PC-9 (cell line): ENCODE measurements around the gene ALDH18A1. TPM values are rescaled to one million over a fixed set of nuclear protein-coding genes. Genes with fewer than 3 reads are reported as not detected.

Experiments used
- BruUV-seq: library from RNA; stranded (reverse); fragments of 400-500 nt; replicated peaks from 2 replicates; lab custom pipeline; 2021; lab: Mats Ljungman, UMichigan
- CTCF ChIA-PET: fragments of 300-600 bp; sonication (Branson Sonifier 250); formaldehyde crosslinking; loops from one replicate; lab custom pipeline; 2022; ENCODE audit warnings: antibody characterized with exemption; lab: Charles Lee
- POLR2A ChIA-PET: fragments of 300-600 bp; sonication (Branson Sonifier 250); formaldehyde crosslinking; loops from one replicate; lab custom pipeline; 2022; ENCODE audit warnings: antibody characterized with exemption; ENCODE audit not compliant: unreplicated experiment; lab: Charles Lee
- DNase-seq, 2 experiments: peaks; one replicate each; pipeline versions ENCODE4 v3.0.0 to v3.0.0-alpha.2; 2015 to 2022; ENCODE audit warnings: mixed read lengths in 1 of 2
- H2AFZ ChIP-seq: fragments of 200-600 bp; sonication (generic); 2 replicates; pipeline ENCODE4 v1.8.1; 2017; ENCODE audit warnings: antibody characterized with exemption
- H3F3A ChIP-seq: fragments of 200-600 bp; sonication (generic); 2 replicates; pipeline ENCODE4 v1.8.1; 2017; ENCODE audit warnings: antibody characterized with exemption, mild to moderate bottlenecking, low read depth; ENCODE audit not compliant: insufficient read depth
- H3K27ac ChIP-seq: fragments of 200-600 bp; sonication (generic); 2 replicates; pipeline ENCODE4 v1.6.1; 2016; ENCODE audit warnings: mixed run types
- H3K27me3 ChIP-seq: fragments of 200-600 bp; sonication (generic); 2 replicates; pipeline ENCODE4 v1.6.1; 2016; ENCODE audit warnings: low read depth, mixed run types; ENCODE audit not compliant: insufficient read depth
- H3K36me3 ChIP-seq: fragments of 200-600 bp; sonication (generic); 2 replicates; pipeline ENCODE4 v1.6.1; 2016; ENCODE audit warnings: low read depth, mixed run types
- H3K4me1 ChIP-seq: fragments of 200-600 bp; sonication (generic); replicated peaks from 2 replicates; pipeline ENCODE4 v1.6.1; 2016; ENCODE audit warnings: mixed run types; ENCODE audit not compliant: insufficient read depth
- H3K4me2 ChIP-seq: fragments of 200-600 bp; sonication (generic); 2 replicates; pipeline ENCODE4 v1.6.1; 2017; ENCODE audit warnings: mixed run types
- H3K4me3 ChIP-seq: fragments of 200-600 bp; sonication (generic); 2 replicates; pipeline ENCODE4 v1.6.1; 2016; ENCODE audit warnings: mixed run types
- H3K79me2 ChIP-seq: fragments of 200-600 bp; sonication (generic); 2 replicates; pipeline ENCODE4 v1.6.1; 2017; ENCODE audit warnings: low read depth, mixed run types
- H3K9me2 ChIP-seq: fragments of 200-600 bp; sonication (generic); 2 replicates; pipeline ENCODE4 v1.8.1; 2017; ENCODE audit warnings: mild to moderate bottlenecking; ENCODE audit not compliant: insufficient read depth
- H3K9me3 ChIP-seq: fragments of 200-600 bp; sonication (generic); 2 replicates; pipeline ENCODE4 v1.8.1; 2016; ENCODE audit warnings: low read depth; ENCODE audit not compliant: insufficient read depth
- H4K20me1 ChIP-seq: fragments of 200-600 bp; sonication (generic); 2 replicates; pipeline ENCODE4 v1.8.1; 2017; ENCODE audit not compliant: insufficient read depth
- EZH2 ChIP-seq: fragments of 200-600 bp; sonication (generic); IDR thresholded peaks from 2 replicates; pipeline ENCODE4 v1.8.0; 2017; ENCODE audit warnings: antibody characterized with exemption, low read depth
- intact Hi-C: fragments of 100-400 bp; cut with micrococcal nuclease; formaldehyde crosslinking; loops from one replicate; pipeline ENCODE4 v1.10.0; 2022; ENCODE audit not compliant: unreplicated experiment
- total RNA-seq: library from RNA; stranded (reverse); gene quantifications from 2 replicates; pipeline ENCODE4 v1.2.3, GENCODE V29; 2021
- TF ChIP-seq, protein P1 (sequence below): fragments of 200-600 bp; sonication (generic); conservative IDR thresholded peaks from 2 replicates; pipeline ENCODE4 v1.6.1; 2017; ENCODE audit warnings: mixed run types, antibody characterized with exemption, mild to moderate bottlenecking, moderate library complexity

Gene ALDH18A1
- total RNA-seq, 1 experiment from 2014 or later, result 35.3 TPM

DNA sequence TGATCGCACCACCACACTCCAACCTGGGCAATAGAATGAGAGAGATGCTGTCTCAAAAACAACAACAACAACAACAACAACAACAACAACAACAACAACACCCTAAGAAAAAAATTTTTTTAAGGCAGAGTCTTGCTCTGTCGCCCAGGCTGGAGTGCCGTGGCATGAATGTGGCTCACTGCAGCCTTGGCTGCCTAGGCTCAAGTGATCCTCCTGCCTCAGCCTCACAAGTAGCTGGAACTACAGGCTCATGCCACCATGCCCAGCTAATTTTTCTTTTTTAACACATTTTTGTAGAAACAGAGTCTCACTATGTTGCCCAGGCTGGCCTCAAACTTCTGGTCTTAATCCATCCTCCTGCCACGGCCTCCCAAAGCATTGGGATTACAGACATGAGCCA, 18.6 kb downstream of the ALDH18A1 start:
- intact Hi-C loops, result no loop called here
- H3K9me2 ChIP-seq, result no peaks in the 10 kb centered on the region
- no peak overlapping the region for H3K4me3 ChIP-seq
- H3K4me2 ChIP-seq, result no peak overlapping the region
- H4K20me1 ChIP-seq, result no peaks in the 10 kb centered on the region
- H2AFZ ChIP-seq, result no peak overlapping the region
- POLR2A ChIA-PET, result no interaction called here
- no peaks in the 10 kb centered on the region for H3F3A ChIP-seq
- H3K79me2 ChIP-seq, result no peaks in the 10 kb centered on the region
- DNase-seq, result no peak
- TF ChIP-seq, protein P1, sequence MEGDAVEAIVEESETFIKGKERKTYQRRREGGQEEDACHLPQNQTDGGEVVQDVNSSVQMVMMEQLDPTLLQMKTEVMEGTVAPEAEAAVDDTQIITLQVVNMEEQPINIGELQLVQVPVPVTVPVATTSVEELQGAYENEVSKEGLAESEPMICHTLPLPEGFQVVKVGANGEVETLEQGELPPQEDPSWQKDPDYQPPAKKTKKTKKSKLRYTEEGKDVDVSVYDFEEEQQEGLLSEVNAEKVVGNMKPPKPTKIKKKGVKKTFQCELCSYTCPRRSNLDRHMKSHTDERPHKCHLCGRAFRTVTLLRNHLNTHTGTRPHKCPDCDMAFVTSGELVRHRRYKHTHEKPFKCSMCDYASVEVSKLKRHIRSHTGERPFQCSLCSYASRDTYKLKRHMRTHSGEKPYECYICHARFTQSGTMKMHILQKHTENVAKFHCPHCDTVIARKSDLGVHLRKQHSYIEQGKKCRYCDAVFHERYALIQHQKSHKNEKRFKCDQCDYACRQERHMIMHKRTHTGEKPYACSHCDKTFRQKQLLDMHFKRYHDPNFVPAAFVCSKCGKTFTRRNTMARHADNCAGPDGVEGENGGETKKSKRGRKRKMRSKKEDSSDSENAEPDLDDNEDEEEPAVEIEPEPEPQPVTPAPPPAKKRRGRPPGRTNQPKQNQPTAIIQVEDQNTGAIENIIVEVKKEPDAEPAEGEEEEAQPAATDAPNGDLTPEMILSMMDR, result no peak
- no peak for TF ChIP-seq EZH2
- CTCF ChIA-PET, result interaction anchor here (0.6 kb wide), 1 partner anchor 26 kb away, joined by 3 read pairs; no protein-coding TSS in a partner anchor
- H3K27ac ChIP-seq, result no peak overlapping the region
- no peaks in the 10 kb centered on the region for H3K9me3 ChIP-seq
- BruUV-seq, result no TSS peak
- H3K27me3 ChIP-seq, result no peaks in the 10 kb centered on the region
- no peaks in the 10 kb centered on the region for H3K4me1 ChIP-seq
- H3K36me3 ChIP-seq, result no peaks in the 10 kb centered on the region

DNA sequence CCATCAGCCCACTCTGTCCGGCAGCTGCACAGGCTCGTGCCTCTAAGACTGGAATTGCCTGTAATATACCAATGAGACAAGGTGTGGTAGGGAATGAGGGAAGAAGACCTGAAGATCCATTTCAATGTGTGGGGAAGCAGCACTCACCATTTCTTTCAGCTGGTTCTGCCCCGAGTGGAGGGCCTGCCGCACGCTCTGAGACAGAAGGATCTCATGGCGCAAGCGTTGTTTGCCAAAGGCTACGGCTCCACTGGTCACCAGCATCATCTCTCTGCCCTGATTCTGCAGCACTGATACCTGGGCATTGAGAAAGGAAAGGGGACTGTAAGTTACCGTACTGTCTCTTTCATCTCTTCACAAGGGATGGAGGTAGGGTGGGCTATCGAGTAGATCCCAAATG, 19.4 kb downstream of the ALDH18A1 start:
- Histone ChIP-seq H3K9me2 (no peaks in the 10 kb centered on the region), H3K9me3 (no peaks in the 10 kb centered on the region), H2AFZ (no peak overlapping the region), H3F3A (no peaks in the 10 kb centered on the region), H3K36me3 (no peaks in the 10 kb centered on the region), H4K20me1 (no peaks in the 10 kb centered on the region), H3K4me3 (no peak overlapping the region), H3K79me2 (no peaks in the 10 kb centered on the region), H3K27me3 (no peaks in the 10 kb centered on the region), H3K4me2 (no peak overlapping the region), H3K4me1 (no peaks in the 10 kb centered on the region), H3K27ac (no peak overlapping the region)
- ChIA-PET POLR2A (no interaction called here), CTCF (no interaction called here)
- no peak for TF ChIP-seq EZH2
- TF ChIP-seq, protein P1, result no peak
- DNase-seq, result no peak
- intact Hi-C loops, result no loop called here
- BruUV-seq, result no TSS peak

DNA sequence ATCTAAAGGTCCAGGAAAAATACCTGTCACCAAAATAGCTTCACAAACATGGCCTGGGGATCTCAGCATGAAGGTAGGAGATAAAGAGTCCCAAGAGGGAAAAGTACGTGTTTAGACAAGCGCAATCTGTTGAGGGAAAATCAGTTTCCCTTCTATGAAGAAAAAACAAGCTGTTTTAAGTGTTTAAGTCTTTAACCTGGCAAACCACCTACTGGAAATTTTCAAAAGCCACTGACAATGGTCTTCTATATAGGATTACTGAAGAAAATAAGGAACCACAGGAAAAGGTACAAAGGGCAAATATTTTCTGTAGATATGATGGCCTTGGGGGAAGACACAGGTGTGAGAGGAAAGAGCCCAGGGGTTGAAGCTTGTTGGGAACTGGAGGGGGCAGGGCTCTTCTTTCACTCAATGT, 21.2 kb downstream of the ALDH18A1 start:
- Histone ChIP-seq H3K9me3 (no peaks in the 10 kb centered on the region), H2AFZ (no peak overlapping the region), H3K4me3 (no peak overlapping the region), H3K27me3 (no peaks in the 10 kb centered on the region), H3F3A (no peaks in the 10 kb centered on the region), H3K4me2 (no peak overlapping the region), H3K27ac (no peak overlapping the region), H3K79me2 (no peaks in the 10 kb centered on the region), H4K20me1 (no peaks in the 10 kb centered on the region), H3K4me1 (no peaks in the 10 kb centered on the region), H3K36me3 (no peaks in the 10 kb centered on the region), H3K9me2 (no peaks in the 10 kb centered on the region)
- intact Hi-C loops, result no loop called here
- ChIA-PET CTCF (no interaction called here), POLR2A (no interaction called here)
- TF ChIP-seq, protein P1, result no peak
- no peak for TF ChIP-seq EZH2
- DNase-seq, result no peak
- no TSS peak for BruUV-seq
